Spleen (tissue), 7 donors: ENCODE results near the gene CPTP.

Experiments used
- POLR2A ChIP-seq, 3 donors: fragments of 450-650 bp; IDR thresholded peaks; one replicate each; pipeline ENCODE4 v1.5.1; 2017; ENCODE audit warnings: antibody characterized with exemption in 3 of 3, mild to moderate bottlenecking in 1 of 3
- TF ChIP-seq, protein P1 (sequence below), 11 experiments: fragments of 200-600 bp in 7 of 11; fragments of 450-650 bp in 4 of 11; sonication (generic) in 4 of 11; IDR thresholded peaks in 8 of 11; conservative IDR thresholded peaks in 3 of 11; 1 replicate in 7 of 11; 2 replicates in 4 of 11; pipeline versions ENCODE4 v1.4.0 to v1.8.0; 2016 to 2021; ENCODE audit warnings: antibody characterized with exemption in 11 of 11, inconsistent platforms in 4 of 11, mild to moderate bottlenecking in 1 of 11
- donor health status: DM: no; HTN: no; CAD: no; lungs with moderate emphysema.
- donor health status: DM: no; HTN: no; CAD: no.
- donor health status: DM: no; HTN: no; CAD: no.

- TF ChIP-seq, protein P1, sequence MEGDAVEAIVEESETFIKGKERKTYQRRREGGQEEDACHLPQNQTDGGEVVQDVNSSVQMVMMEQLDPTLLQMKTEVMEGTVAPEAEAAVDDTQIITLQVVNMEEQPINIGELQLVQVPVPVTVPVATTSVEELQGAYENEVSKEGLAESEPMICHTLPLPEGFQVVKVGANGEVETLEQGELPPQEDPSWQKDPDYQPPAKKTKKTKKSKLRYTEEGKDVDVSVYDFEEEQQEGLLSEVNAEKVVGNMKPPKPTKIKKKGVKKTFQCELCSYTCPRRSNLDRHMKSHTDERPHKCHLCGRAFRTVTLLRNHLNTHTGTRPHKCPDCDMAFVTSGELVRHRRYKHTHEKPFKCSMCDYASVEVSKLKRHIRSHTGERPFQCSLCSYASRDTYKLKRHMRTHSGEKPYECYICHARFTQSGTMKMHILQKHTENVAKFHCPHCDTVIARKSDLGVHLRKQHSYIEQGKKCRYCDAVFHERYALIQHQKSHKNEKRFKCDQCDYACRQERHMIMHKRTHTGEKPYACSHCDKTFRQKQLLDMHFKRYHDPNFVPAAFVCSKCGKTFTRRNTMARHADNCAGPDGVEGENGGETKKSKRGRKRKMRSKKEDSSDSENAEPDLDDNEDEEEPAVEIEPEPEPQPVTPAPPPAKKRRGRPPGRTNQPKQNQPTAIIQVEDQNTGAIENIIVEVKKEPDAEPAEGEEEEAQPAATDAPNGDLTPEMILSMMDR (IDR thresholded peaks at IDR 0.05 in 8 of 11, conservative IDR thresholded peaks at IDR 0.05 in 3 of 11) = no peak
- no peak for TF ChIP-seq POLR2A (IDR thresholded peaks at IDR 0.05)
These were observed 39.7 kb downstream of the CPTP start for GRCh38 chr1:1364266-1364665.
